NCI-H526 (cell line): ENCODE data around the gene ZYG11A.
"Not testable (repeated sequence)": the region's sequence is repeated elsewhere in the genome, so short reads cannot be mapped to it uniquely, and the experiment has no call there.

ENCODE experiments used
- DNase-seq, 2 experiments: peaks; one replicate each; lab custom pipeline; 2025; lab: John Stamatoyannopoulos, UW

Gene ZYG11A

DNA sequence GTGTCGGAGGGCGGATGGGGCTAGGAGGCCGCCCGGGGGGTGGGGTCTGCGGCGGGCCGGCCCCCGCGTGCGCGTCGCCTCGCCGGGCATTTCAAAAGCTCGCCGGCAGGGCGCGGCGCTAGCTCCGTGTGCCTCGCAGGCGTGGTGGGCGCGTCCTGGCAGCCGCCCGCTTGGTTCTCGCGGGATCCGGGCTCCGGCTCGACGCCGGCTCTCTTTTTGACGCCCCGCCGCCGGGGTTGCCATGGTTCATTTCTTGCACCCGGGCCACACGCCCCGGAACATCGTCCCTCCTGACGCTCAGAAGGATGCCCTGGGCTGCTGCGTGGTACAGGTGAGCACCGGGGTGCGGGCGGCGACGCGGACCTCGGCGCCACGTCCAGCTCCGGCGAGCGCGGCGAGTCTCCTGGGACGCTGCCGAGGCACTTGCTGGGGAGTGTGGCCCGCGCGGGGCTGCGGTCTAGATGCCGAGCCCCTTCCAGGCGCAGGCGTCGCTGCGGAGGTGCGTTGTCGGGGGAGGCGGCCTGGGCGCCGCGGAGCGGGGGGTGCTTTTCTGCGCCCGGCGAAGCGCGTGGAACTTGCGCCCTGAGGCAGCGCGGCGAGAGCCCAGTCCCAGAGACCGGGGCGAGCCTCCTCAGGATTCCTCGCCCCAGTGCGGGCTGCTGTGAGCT, at the start of gene ZYG11A:
Gene ZYG11A, plus strand, starts transcription at position 118 of the 668 bp plus-strand sequence. Its CDS starts 124 bp downstream, at position 242.
- peak; percentile 31 to 82 for DNase-seq

DNA sequence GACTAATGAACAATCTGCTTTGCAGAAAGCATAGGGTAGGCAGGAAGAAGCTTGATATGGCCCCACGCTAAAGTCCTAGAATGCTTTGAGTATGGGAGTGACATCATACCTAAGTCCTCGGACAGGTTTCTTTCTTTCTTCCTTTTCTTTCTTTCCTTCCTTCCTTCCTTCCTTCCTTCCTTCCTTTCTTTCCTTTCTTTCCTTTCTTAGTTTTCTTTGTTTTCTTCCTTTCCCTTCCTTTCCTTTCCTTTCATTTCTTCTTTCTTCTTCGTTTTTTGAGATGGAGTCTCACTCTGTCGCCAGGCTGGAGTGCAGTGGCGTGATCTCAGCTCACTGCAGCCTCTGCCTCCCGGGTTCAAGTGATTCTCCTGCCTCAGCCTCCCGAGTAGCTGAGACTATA, 48.8 kb upstream of the ZYG11A start:
- not testable (repeated sequence) for DNase-seq

DNA sequence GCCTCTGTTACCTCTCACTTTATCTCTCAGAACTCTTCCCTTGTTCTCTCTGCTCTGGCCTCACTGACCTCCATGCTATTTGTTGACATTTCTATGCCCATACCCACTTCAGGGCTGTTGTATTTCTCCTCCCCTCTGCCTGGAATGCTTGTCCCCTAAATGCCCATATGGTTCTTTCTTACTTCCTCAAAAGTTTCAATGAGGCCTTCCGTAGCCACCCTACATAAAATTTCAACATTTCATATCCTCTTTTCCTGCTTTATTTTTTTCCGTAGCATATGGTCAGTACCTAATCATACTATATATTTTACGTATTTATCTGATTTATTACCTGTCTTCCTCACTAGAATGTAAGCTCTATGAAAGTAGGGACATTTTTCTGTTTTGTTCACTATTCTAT, 47.1 kb upstream of the ZYG11A start:
- DNase-seq, result no peak

DNA sequence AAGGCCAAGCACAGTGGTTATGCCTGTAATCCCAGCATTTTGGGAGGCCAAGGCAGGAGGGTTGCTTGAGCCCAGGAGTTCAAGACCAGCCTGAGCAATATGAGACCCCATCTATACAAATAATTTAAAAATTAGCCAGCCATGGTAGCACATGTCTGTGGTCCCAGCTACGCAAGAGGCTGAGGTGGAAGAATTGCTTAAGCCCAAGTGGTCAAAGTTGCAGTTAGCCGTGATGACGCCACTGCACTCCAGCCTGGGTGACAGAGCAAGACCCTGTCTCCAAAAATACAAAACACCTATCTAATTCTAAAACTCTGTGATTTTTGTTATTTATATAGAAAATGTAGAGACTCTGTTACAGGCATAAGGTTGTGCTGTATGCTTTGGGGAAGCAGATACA, 44.2 kb upstream of the ZYG11A start:
- no peak for DNase-seq

DNA sequence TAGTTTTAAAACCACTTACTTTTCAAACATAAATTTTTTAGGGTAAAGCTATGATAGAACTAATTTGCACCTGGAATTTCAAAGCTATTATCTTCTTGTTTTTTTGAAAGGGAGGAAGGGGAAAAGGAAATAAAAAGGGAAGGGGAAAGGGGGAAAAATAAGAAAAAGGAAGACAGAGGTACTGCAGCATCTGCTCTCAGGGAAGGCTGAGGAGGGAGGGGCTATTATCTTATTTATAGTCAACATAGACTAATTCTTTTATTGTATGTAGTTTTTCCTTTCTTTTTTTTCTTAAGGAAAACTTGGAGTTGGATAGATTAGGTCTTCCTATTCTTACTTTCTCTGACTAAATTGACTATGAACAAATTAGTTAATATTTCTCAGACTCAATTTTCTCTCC, 41.5 kb upstream of the ZYG11A start:
- no peak for DNase-seq

DNA sequence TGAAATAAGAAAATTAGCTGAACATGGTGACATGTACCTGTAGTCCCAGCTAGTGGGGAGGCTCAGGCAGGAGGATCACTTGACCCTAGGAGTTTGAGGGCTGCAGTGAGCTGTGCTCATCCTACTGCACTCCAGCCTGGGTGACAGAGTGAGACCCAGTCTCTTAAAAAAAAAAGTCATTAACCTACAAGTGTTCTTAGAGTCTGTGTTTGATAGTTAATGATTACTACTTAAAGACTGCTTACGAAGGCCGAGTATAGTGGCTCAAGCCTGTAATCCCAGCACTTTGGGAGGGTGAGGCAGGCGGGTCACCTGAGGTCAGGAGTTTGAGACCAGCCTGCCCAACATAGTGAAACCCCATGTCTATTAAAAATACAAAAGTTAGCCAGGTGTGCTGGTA, 38.5 kb upstream of the ZYG11A start:
- DNase-seq, result not testable (repeated sequence)

DNA sequence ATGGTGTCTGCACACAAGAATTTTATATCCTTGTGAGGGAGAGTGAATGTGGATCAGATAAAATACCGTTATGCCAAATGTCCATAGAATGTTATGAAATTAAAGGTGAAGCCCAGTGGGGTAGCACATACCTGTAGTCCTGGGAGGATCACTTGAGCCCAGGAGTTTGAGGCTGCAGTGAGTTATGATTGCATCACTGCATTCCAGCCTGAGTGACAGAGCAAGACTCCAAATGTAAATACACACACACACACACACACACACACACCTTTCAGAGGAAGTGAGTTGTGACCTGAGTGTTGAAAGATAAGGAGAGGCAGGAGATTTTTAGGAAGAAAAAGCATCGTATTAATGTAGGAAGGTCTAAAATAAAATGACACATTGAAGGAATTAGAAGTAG, 28.1 kb upstream of the ZYG11A start:
- no peak for DNase-seq

DNA sequence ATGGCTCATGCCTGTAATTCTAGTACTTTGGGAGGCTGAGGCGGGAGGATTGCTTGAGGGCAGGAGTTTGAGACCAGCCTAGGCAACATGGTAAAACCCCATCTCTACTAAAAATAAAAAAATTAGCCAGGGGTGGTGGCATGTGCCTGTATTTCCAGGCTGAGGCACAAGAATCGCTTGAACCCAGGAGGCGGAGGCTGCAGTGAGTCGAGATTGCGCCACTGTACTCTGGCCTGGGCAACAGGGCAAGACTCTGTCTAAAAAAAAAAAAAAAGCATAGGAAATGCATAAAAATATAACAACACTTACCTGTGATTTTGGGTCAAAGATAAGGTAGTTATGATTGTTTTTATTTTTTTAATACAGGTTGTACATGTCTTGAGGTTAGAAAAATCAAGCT, 21.7 kb upstream of the ZYG11A start:
- not testable (repeated sequence) for DNase-seq

DNA sequence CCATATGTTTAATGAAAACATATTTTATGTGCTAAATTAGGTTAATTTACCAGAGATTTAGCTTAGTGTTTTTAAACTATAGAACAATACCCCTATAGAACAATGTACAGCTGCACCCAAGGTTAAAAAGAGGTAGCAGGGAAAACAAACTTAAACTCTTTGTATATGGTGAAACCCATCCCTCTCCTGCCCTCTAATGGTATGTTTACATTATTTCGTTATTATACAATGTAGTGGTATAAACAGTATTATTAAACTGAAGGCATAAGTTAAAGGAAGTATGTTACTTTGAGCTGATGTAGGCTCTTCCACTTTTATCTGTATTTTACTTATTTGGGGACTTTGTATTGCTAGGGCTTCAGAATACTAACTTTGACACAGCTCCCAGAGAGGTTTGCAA, 16.7 kb upstream of the ZYG11A start:
- DNase-seq, result peak in 1 of 2 experiments; percentile 23

DNA sequence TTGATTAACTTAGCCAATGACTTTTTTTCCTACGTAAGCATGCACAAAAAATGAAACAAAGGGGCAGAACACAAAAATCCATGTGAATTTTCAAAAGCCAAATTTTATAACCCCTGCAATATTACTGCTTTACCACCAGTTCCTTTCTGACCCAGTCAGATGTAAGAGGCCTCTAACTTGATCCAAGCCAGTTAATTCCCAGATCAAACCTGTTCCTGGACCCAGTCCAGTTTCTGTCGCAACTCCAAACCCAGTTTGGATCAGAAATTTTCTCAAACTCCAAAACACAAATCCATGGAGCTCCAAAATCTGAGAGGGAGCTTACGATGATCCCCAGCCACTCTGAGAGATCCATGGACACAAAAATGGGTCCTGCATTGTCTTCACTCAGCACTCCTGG, 7.8 kb upstream of the ZYG11A start:
- DNase-seq, result no peak

DNA sequence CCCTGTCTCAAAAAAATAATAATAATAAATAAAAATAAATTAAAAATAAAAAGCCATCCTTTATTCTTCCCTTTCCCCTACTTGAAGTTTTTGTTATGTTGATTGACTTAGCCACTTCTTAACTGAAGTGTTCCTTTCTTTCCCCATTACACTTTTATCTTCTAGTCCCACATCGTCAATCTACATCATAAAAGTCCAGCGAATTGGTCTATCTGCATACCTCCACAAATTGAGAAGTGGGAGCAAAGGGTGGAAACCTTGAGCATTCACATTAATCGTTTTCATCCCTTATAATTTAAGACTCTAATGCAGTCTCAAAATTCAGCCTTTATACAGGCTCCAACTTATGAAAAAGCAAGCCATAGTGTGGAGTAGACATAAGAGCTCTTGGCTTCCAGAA, 6.5 kb upstream of the ZYG11A start:
- no peak for DNase-seq

DNA sequence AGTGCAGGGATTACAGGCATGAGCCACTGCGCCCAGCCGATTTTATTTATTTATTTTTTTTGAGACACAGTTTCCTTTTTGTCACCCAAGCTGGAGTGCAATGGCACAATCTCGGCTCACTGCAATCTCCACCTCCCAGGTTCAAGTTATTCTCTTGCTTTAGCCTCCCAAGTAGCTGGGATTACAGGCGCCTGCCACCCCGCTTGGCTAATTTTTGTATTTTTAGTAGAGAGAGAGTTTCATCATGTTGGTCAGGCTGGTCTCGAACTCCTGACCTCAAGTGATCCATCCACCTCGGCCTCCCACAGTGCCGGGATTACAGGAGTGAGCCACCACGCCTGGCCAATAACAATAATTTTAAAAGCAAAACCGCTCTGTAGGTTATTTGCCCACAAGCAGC, 3.4 kb upstream of the ZYG11A start:
- DNase-seq, result not testable (repeated sequence)

DNA sequence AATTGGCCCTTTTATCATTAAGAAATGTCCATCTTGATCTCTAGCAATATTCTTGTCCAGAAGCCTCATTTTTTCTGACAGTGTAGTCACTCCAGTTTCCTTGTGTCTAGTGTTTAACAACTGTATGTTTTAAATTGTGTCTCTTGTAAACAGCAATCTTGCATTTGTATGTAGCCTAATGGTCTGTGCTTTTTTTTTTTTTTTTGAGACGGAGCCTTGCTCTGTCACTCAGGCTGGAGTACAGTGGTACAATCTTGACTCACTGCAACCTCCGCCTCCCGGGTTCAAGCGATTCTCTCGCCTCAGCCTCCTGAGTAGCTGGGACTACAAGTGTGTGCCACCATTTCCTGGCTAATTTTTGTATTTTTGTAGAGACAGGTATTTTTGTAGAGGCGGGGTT, 2.6 kb downstream of the ZYG11A start:
- not testable (repeated sequence) for DNase-seq

DNA sequence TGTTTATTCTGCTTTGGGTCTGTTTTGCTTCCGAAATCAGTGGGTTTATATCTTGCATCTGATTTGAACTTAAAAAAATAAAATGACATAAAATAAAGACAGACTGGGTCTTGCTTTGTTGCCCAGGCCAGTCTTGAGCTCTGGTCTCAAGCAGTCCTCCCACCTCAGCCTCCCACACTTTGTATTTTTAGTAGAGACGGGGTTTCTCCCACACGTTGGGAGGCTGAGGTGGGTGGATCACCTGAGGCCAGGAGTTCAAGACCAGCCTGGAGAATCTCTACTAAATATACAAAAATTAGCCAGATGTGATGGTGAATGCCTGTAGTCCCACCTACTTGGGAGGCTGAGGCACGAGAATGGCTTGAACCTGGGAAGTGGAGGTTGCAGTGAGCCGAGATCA, 5.9 kb downstream of the ZYG11A start:
- DNase-seq, result no peak

DNA sequence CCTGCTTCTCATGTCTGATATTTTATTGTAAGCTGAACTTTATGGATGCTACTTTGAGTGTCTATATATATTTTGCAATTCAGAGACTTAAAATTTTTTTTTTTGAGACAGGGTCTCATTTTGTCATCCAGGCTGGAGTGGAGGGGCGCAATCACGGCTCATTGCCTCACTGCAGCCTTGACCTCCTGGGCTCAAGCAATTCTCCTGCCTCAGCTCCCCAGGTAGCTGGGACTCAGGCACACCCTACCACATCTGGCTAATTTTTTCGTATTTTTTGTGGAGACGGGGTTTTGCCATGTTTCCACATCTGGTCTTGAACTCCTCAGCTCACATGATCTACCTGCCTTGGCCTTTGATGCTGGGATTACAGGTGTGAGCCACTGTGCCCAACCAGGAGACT, 8.4 kb downstream of the ZYG11A start:
- no peak for DNase-seq

DNA sequence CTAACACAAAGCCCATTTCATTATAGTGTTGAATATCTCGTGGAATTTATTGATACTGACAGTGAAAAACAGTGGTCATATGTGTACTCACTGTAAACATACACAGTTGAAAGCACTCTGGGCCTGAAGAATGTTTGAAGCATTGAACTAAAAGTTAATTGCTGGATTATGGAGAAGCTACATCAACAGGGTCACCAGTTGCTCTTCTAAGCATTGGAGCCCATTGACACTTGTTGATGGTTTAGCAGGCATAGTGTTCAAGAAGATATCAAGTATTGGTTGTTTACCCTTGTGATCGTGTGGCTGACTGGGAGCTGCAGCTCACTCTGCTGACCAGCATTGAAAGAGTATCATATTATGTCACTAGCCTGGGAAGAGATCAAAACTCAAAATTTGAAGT, 10.3 kb downstream of the ZYG11A start:
- DNase-seq, result no peak

DNA sequence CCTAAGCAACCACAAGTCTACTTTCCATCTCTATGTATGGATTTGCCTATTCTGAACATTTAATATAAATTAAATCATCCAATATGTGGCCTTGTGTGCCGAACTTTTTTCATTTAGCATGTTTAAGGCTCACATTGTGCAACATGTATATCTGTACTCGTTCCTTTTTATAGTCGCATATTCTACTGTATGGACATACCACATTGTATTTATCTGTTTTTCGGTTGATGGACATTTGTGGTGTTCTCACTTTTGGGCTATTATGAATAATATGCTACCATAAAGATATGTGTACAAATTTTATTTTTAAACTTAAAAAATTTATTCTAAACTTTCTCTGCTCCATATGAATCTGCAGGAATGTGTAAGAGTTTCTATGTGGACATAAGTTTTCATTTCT, 13.0 kb downstream of the ZYG11A start:
- no peak for DNase-seq

DNA sequence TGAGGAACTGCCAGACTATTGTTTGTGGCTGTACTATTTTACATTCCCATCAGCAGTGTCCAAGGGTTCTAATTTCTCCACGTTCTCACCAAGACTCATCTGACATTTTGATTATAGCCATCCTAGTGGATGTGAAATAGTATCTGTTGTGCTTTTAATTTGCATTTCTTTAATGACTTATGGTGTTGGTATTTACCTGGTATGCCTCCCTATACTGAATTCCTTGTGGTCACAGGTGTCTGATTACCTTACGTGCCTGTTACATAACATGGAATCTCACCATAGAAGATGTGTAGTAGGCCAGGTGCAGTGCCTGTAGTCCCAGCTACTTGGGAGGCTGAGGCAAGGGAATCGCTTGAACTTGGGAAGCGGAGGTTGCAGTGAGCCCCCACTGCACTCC, 13.5 kb downstream of the ZYG11A start:
- peak; percentile 39 to 66 for DNase-seq

DNA sequence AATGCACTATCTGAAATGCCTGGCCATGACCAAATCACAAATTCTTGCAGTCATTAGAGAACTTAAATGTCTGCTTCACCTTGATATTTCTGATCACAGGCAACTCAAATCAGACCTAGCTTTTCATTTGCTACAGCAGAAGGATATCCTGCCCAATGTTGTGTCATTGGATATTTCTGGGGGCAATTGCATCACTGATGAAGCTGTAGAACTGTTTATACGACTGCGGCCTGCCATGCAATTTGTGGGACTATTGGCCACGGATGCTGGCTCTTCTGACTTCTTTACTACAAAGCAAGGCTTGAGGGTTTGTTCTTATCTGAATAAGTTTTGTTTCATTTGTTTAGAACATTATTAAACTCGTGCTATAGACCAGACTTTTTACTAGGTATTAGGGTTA, 14.9 kb downstream of the ZYG11A start:
- DNase-seq, result no peak

DNA sequence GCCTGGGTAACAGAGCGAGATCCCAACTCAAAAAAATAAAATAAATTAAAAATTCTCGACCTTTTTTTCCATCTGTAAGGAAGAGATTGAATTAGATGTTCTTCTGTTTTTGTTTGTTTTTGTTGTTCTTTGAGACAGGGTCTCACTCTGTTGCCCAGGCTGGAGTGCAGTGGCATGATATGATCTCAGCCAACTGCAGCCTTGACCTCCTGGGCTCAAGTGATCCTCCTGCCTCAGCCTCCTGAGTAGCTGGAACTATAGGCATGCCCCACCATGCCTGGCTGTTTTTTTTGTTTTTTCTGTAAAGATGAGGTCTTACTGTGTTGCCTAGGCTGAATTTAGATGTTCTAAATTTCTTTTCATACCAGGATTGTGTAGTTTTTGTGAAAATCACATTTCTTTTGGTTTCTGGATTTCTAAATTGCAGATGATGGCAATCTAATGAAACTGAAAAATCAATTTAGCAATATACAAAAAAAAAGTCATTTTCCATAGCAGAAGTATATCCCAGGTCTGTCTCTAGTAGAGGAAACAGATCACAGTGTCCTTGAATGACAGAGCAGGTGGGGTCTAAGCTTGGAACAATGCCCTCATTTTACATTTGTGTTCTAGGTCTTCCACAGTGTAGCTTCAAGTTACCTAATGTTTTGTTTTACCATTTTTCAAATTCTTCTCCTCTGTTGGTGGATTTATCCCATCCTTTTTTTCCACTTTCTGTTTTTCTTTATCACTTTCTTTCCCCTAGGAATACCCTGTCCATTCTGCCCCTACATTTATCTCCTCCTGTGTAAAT, 20.3 kb downstream of the ZYG11A start:
- no peak for DNase-seq

DNA sequence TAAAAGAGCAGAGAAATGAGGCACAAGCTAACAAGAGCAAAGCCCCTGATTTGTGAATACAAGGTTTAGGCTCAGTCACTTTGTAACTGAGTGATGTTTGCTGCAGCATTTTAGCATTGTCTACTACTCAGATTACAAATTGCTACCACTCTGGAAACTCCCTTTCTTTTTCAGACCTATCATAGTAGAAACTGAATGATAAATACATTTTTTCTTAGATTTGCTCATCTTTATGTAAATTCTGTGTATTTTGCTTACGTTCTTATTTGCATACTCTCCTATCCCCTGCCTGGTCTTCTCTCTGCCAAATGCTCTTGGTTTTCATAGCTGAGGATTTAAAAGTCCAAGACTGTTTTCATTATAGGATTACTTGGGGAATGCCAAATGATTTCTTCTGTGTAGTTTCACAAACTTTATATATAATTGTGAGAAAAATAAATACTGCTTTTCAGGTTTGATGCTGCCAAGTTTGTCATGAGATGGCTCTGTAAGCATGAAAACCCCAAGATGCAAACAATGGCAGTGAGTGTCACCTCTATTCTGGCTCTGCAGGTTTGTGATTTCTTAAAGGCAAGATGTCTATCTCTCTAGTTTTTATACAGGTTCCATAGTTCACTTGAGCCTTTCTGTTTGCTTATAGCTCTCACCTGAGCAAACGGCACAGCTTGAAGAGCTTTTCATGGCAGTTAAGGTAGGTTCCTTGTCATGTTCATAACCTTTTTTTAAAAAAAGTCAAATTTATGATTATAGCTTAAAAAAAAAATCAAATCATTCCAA, 24.7 kb downstream of the ZYG11A start:
- DNase-seq, result peak; percentile 70 to 73

DNA sequence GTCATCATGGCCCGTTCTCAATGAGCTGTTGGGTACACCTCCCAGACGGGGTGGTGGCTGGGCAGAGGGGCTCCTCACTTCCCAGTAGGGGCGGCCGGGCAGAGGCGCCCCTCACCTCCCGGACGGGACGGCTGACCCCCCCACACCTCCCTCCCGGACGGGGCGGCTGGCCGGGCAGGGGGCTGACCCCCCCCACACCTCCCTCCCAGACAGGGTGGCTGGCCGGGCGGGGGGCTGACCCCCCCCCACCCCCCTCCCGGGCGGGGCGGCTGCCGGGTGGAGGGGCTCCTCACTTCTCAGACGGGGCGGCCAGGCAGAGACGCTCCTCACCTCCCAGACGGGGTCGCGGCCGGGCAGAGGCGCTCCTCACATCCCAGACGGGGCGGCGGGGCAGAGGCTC, 27.2 kb downstream of the ZYG11A start:
- DNase-seq, result not testable (repeated sequence)

DNA sequence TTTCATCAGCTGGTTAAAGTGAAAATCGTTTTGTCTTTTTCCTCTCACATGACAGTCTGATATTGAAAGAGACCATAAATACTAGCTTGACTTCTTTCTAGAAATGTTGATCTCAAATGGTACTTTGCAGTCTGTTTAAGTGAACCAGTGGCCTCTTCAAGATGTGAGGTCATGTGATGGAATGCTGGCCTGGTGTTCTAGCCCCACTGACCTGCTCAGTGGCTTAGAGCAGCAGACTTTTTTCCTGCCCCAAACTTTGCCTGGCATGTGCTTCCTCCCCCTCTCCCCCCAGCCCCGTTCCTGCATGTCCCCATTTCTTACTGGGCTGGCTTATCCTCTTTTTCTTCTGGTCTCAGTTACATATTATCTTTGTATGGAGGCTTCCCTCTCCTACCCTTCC, 34.3 kb downstream of the ZYG11A start:
- no peak for DNase-seq
